GM18867 (cell line): ENCODE data around the gene C15orf39.
"Not testable (repeated sequence)": the region's sequence is repeated elsewhere in the genome, so short reads cannot be mapped to it uniquely, and the experiment has no call there.

Source experiments
- ATAC-seq: cut with Tn5 transposase; IDR thresholded peaks from one replicate; pipeline ENCODE4 v1.9.1; 2021; ENCODE audit warnings: mild to moderate bottlenecking, moderate library complexity; ENCODE audit not compliant: unreplicated experiment

C15orf39 gene

DNA sequence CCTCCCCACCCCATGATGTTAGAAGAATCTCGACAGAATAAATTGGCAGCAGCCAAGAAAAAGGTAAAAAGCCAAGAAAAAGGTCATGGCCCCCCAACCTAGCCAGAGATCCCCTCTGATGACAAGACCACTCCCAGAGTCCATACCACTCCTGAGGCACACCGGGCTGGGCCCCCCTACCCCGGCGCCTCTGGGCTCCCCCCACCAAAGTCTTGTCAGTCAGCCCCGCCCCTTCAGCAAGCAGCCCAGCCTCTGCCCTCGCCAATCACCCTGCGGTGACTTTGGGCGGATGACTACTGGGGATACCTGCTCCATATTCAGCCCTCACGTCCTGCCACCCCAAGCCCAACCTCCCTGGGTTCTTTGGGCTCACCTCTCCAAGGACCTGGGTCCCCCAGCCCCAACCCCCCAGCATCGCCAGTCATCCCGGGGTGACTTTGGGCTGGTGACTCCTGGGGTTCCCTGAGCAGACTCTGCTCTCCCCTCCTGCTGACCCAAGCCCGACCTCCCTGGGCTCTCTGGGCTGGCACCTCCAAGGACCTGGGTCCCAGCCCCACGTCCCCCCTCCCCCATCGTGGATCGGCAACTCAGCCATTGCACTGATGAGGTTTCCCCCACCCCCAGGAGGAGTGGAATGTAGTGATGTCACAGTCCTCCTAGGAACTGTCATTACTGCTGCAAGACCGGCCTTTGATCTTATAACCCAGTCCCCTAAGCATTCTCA lies 57.1 kb downstream of the C15orf39 start:
- not testable (repeated sequence) for ATAC-seq

DNA sequence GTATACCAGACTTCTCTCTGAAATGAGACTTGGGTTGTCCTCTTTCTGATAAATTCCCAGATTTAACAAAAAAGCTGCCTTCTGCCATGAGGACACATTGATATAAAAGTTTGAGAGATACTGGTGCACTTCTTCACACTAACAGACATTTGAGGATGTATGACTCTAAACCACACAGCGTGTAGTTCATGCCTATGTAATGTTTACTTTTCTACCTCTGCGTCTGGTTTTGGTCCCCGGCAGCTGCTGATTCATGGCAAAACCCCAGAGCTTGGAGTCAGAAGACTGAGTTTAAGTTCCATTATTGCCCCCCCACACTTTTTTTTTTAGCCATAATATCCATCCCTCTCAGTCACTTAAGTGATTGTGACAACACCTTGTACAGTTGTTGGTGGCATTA lies 58.2 kb downstream of the C15orf39 start:
- not testable (repeated sequence) for ATAC-seq
